Measurements from ENCODE around the gene DENND5A. TPM values are rescaled to one million over a fixed set of nuclear protein-coding genes. Genes with fewer than 3 reads are reported as not detected.

Gene DENND5A
- total RNA-seq, 4 donors from 2014 or later = 18.9 to 117 (median 22.7) TPM

DNA sequence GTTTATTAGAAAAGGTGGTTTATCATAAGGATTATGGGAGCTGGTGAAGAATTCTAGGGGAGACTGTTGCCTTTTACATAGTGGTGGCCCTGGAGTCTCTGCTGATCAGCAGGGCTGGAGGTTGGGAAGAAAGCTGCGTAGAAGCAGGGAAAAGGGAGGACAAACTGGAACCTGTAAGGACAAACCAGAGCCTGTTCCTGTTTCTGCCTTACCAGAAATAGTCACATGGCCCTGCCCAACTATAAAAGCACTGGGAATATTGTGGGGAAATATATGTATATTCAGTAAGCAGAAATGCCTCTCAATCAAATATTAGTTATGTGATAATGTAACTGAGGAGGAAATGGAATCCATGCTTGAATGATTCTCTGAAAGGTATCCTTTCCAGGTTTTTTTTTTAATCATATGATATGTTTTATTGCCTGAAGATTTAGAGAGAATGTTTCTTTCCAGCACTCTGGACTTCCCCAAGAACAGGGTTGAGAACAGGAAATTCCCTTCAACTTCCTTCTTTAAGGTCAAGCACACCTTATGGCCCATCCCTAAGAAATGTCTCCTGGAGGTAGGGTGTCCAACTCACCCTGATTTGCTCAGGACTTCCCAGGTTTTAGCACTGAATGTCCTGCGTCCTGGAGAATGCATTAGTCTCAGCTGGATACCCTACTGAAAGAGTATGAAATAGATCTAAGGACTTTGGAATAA is 139.8 kb downstream of the DENND5A start:
- H3K27me3 ChIP-seq = no peaks in the 10 kb centered on the region
- DNase-seq = no peak
- no peaks in the 10 kb centered on the region for H3K9me3 ChIP-seq
- 74 to 79% methylated on average over 2 of the region's 2 CpGs for WGBS, 2 donors (ENCODE audit: low coverage in 1 of 2)
- no peak overlapping the region for H3K27ac ChIP-seq
- peaks cover 0 to 3% (median 0%) of the 10 kb centered on the region in 4 donors for H3K4me1 ChIP-seq
- TF ChIP-seq POLR2AphosphoS5 (IDR thresholded peaks at IDR 0.05) (no peak), POLR2A (IDR thresholded peaks at IDR 0.05) (no peak), EP300 (IDR thresholded peaks at IDR 0.05; ENCODE audit: low read depth) (no peak)
- TF ChIP-seq, protein P1, sequence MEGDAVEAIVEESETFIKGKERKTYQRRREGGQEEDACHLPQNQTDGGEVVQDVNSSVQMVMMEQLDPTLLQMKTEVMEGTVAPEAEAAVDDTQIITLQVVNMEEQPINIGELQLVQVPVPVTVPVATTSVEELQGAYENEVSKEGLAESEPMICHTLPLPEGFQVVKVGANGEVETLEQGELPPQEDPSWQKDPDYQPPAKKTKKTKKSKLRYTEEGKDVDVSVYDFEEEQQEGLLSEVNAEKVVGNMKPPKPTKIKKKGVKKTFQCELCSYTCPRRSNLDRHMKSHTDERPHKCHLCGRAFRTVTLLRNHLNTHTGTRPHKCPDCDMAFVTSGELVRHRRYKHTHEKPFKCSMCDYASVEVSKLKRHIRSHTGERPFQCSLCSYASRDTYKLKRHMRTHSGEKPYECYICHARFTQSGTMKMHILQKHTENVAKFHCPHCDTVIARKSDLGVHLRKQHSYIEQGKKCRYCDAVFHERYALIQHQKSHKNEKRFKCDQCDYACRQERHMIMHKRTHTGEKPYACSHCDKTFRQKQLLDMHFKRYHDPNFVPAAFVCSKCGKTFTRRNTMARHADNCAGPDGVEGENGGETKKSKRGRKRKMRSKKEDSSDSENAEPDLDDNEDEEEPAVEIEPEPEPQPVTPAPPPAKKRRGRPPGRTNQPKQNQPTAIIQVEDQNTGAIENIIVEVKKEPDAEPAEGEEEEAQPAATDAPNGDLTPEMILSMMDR (IDR thresholded peaks at IDR 0.05) = no peak
- no peaks in the 10 kb centered on the region for H3K36me3 ChIP-seq
- in situ Hi-C loops (cut with MboI; ENCODE audit: low pct_ligation_motif_present in 1 of 4, low pct_unique_long_range_greater_than_20kb in 1 of 4, low sequenced_read_pairs in 3 of 4) = loop anchor here in 1 of 4 donors (25.0 kb wide), 1 partner anchor 113 kb away; the partner anchor contains the start of gene NRIP3
- intact Hi-C loops (cut with DNase I; ENCODE audit: low total_unique reads) = no loop called here
- no peak overlapping the region for H3K4me3 ChIP-seq

- Histone ChIP-seq H3K27me3 (no peaks in the 10 kb centered on the region), H3K4me1 (peaks cover 0 to 3% (median 0%) of the 10 kb centered on the region in 4 donors), H3K9me3 (no peaks in the 10 kb centered on the region), H3K27ac (no peak overlapping the region), H3K36me3 (no peaks in the 10 kb centered on the region), H3K4me3 (no peak overlapping the region)
- no peak for DNase-seq
- WGBS, 2 donors (ENCODE audit: low coverage in 1 of 2) = 60 to 76% methylated on average over 1 to 2 of the region's 2 CpGs
- TF ChIP-seq, protein P1 (IDR thresholded peaks at IDR 0.05) = no peak
- TF ChIP-seq POLR2AphosphoS5 (IDR thresholded peaks at IDR 0.05) (no peak), EP300 (IDR thresholded peaks at IDR 0.05; ENCODE audit: low read depth) (no peak), POLR2A (IDR thresholded peaks at IDR 0.05) (no peak)
- in situ Hi-C loops (cut with MboI; ENCODE audit: low pct_ligation_motif_present in 1 of 4, low pct_unique_long_range_greater_than_20kb in 1 of 4, low sequenced_read_pairs in 3 of 4) = no loop called here
- intact Hi-C loops (cut with DNase I; ENCODE audit: low total_unique reads) = no loop called here
Measured at GRCh38 chr11:9123595-9124304, 141.4 kb downstream of the DENND5A start.

- in situ Hi-C loops (cut with MboI; ENCODE audit: low pct_ligation_motif_present in 1 of 4, low pct_unique_long_range_greater_than_20kb in 1 of 4, low sequenced_read_pairs in 3 of 4) = no loop called here
Measured at GRCh38 chr11:9121469-9121796, 143.7 kb downstream of the DENND5A start.

More at GRCh38 chr11:9121469-9121796, 143.7 kb downstream of the DENND5A start:
- Histone ChIP-seq H3K4me1 (no peaks in the 10 kb centered on the region), H3K9me3 (no peaks in the 10 kb centered on the region), H3K4me3 (no peak overlapping the region), H3K36me3 (no peaks in the 10 kb centered on the region), H3K27me3 (no peaks in the 10 kb centered on the region), H3K27ac (no peak overlapping the region)
- WGBS, 2 donors (ENCODE audit: low coverage in 1 of 2) = 92 to 100% methylated on average over 1 to 2 of the region's 2 CpGs
- TF ChIP-seq, protein P1 (IDR thresholded peaks at IDR 0.05) = no peak
- no peak for TF ChIP-seq EP300 (IDR thresholded peaks at IDR 0.05; ENCODE audit: low read depth)
- no peak for TF ChIP-seq POLR2AphosphoS5 (IDR thresholded peaks at IDR 0.05)
- TF ChIP-seq POLR2A (IDR thresholded peaks at IDR 0.05) = no peak
- intact Hi-C loops (cut with DNase I; ENCODE audit: low total_unique reads) = no loop called here
- DNase-seq = no peak
